Body of pancreas (tissue), 4 donors: ENCODE results near the gene FERMT3. TPM values are rescaled to one million over a fixed set of nuclear protein-coding genes. Genes with fewer than 3 reads are reported as not detected.
"Not testable (repeated sequence)": the region's sequence is repeated elsewhere in the genome, so short reads cannot be mapped to it uniquely, and the experiment has no call there.

Experiments used
- ATAC-seq: fragments of 150-250 bp; one replicate; pipeline ENCODE4 v1.9.1; 2016
- DNase-seq, 4 donors: peaks; one replicate each; pipeline ENCODE4 v3.0.0-alpha.2; 2019
- H3K27ac ChIP-seq, 4 donors: fragments of 200-600 bp; sonication (generic); 1 replicate in 3 of 4; 2 replicates in 1 of 4; pipeline versions ENCODE4 v1.5.1 to v1.6.1; 2016 to 2019; ENCODE audit warnings: mild to moderate bottlenecking in 1 of 4, mixed read lengths in 1 of 4, moderate library complexity in 1 of 4
- H3K27me3 ChIP-seq, 2 donors: fragments of 200-600 bp; sonication (generic); one replicate each; pipeline ENCODE4 v1.6.0; 2016; ENCODE audit warnings: mild to moderate bottlenecking in 1 of 2
- H3K36me3 ChIP-seq, 2 donors: fragments of 200-600 bp; sonication (generic); replicated peaks in 1 of 2; 2 replicates each; pipeline ENCODE4 v1.5.1; 2016; ENCODE audit warnings: low read depth in 2 of 2; ENCODE audit not compliant: insufficient read depth in 1 of 2
- H3K4me1 ChIP-seq: fragments of 200-600 bp; sonication (generic); one replicate; pipeline ENCODE4 v1.6.0; 2016
- H3K4me3 ChIP-seq, 2 donors: fragments of 200-600 bp; sonication (generic); 1 replicate in 1 of 2; 2 replicates in 1 of 2; pipeline ENCODE4 v1.5.1; 2016 to 2019
- H3K9me3 ChIP-seq, 3 donors: fragments of 200-600 bp; sonication (generic); 1 replicate in 2 of 3; 2 replicates in 1 of 3; pipeline ENCODE4 v1.5.1; 2016
- POLR2A ChIP-seq, 3 donors: fragments of 450-650 bp; IDR thresholded peaks; one replicate each; pipeline ENCODE4 v1.6.1; 2016; ENCODE audit warnings: antibody characterized with exemption in 3 of 3, mild to moderate bottlenecking in 2 of 3
- WGBS, 2 donors: methylation state at CpG; one replicate each; pipeline ENCODE4 v1.1.5; 2017; 5-methylcytosine and 5-hydroxymethylcytosine counted together
- intact Hi-C: fragments of 100-400 bp; cut with DNase I; formaldehyde crosslinking; loops from one replicate; pipeline ENCODE4 v1.15.1; 2023
- total RNA-seq, 2 donors: library from RNA; depleted of rRNA; stranded (reverse); fragments of >200 nt; gene quantifications; one replicate each; pipeline ENCODE4 v1.1.0, GENCODE V29; 2016
- TF ChIP-seq, protein P1 (sequence below), 7 experiments: fragments of 450-650 bp in 4 of 7; fragments of 200-600 bp in 3 of 7; sonication (generic) in 3 of 7; IDR thresholded peaks; one replicate each; pipeline ENCODE4 v1.5.1; 2016 to 2019; ENCODE audit warnings: antibody characterized with exemption in 7 of 7

The FERMT3 gene
- 1 to 10 TPM; 8.6 to 9.1 TPM for total RNA-seq

GRCh38 chr11:64206457-64207255, at the start of gene FERMT3:
Gene FERMT3 (plus strand): TSS chr11:64206721. CDS start chr11:64207365, 644 bp downstream.
- intact Hi-C loops, result loop anchor here (5.0 kb wide), 1 partner anchor 91 kb away; no protein-coding TSS in a partner anchor
- Histone ChIP-seq H3K9me3 (no peaks in the 10 kb centered on the region), H3K4me1 (peaks cover 9% of the 10 kb centered on the region), H3K36me3 (peaks cover 12 to 15% of the 10 kb centered on the region in 2 donors), H3K4me3 (no peak within 1 kb of the TSS), H3K27me3 (no peaks in the 10 kb centered on the region), H3K27ac (peak within 1 kb of the TSS; percentile 5 to 72 (median 56))
- DNase-seq, result peak in 3 of 4 donors; percentile 27 to 75 (median 35)
- no peak for ATAC-seq
- TF ChIP-seq, protein P1, sequence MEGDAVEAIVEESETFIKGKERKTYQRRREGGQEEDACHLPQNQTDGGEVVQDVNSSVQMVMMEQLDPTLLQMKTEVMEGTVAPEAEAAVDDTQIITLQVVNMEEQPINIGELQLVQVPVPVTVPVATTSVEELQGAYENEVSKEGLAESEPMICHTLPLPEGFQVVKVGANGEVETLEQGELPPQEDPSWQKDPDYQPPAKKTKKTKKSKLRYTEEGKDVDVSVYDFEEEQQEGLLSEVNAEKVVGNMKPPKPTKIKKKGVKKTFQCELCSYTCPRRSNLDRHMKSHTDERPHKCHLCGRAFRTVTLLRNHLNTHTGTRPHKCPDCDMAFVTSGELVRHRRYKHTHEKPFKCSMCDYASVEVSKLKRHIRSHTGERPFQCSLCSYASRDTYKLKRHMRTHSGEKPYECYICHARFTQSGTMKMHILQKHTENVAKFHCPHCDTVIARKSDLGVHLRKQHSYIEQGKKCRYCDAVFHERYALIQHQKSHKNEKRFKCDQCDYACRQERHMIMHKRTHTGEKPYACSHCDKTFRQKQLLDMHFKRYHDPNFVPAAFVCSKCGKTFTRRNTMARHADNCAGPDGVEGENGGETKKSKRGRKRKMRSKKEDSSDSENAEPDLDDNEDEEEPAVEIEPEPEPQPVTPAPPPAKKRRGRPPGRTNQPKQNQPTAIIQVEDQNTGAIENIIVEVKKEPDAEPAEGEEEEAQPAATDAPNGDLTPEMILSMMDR (IDR thresholded peaks at IDR 0.05), result no peak
- TF ChIP-seq POLR2A (IDR thresholded peaks at IDR 0.05), result peak in 1 of 3 donors; percentile 29
- WGBS, 2 donors, result 78 to 84% methylated on average over 12 to 25 of the region's 27 CpGs

- Histone ChIP-seq H3K9me3 (no peaks in the 10 kb centered on the region), H3K36me3 (no peaks in the 10 kb centered on the region), H3K27ac (no peak overlapping the region), H3K4me1 (peaks cover 5% of the 10 kb centered on the region), H3K27me3 (no peaks in the 10 kb centered on the region), H3K4me3 (no peak overlapping the region)
- ATAC-seq (no peak), DNase-seq (no peak)
- intact Hi-C loops, result no loop called here
- TF ChIP-seq POLR2A (IDR thresholded peaks at IDR 0.05), result no peak
- TF ChIP-seq, protein P1 (IDR thresholded peaks at IDR 0.05), result no peak
- WGBS, 2 donors, result 83 to 90% methylated on average over 13 to 15 of the region's 17 CpGs
Observed at GRCh38 chr11:64157631-64158394, 48.7 kb upstream of the FERMT3 start.

- WGBS, 2 donors, result 96 to 97% methylated on average over 10 of the region's 10 CpGs
- intact Hi-C loops, result no loop called here
- no peaks in the 10 kb centered on the region for H3K9me3 ChIP-seq
- no peak overlapping the region for H3K4me3 ChIP-seq
- ATAC-seq, result no peak
- H3K27me3 ChIP-seq, result no peaks in the 10 kb centered on the region
- H3K36me3 ChIP-seq, result no peaks in the 10 kb centered on the region
- H3K4me1 ChIP-seq, result peaks cover 16% of the 10 kb centered on the region
- TF ChIP-seq, protein P1 (IDR thresholded peaks at IDR 0.05), result no peak
- TF ChIP-seq POLR2A (IDR thresholded peaks at IDR 0.05), result no peak
- H3K27ac ChIP-seq, result no peak overlapping the region
- DNase-seq, result no peak
Observed at GRCh38 chr11:64161037-64161436, 45.5 kb upstream of the FERMT3 start.

GRCh38 chr11:64162769-64163168, 43.8 kb upstream of the FERMT3 start:
- H3K36me3 ChIP-seq, H3K4me3 ChIP-seq, DNase-seq, ATAC-seq, H3K27me3 ChIP-seq, intact Hi-C loops, H3K9me3 ChIP-seq, H3K27ac ChIP-seq: not testable (repeated sequence)
- WGBS, 2 donors, result 90 to 92% methylated on average over 16 of the region's 16 CpGs
- H3K4me1 ChIP-seq, result peaks cover 25% of the 10 kb centered on the region

GRCh38 chr11:64163951-64164350, 42.6 kb upstream of the FERMT3 start:
- intact Hi-C loops, result no loop called here

More at GRCh38 chr11:64163951-64164350, 42.6 kb upstream of the FERMT3 start:
- peaks cover 25% of the 10 kb centered on the region for H3K4me1 ChIP-seq
- TF ChIP-seq POLR2A (IDR thresholded peaks at IDR 0.05), result no peak
- TF ChIP-seq, protein P1 (IDR thresholded peaks at IDR 0.05), result no peak
- WGBS, 2 donors, result 85 to 88% methylated on average over 4 to 5 of the region's 5 CpGs
- no peak overlapping the region for H3K4me3 ChIP-seq
- no peaks in the 10 kb centered on the region for H3K27me3 ChIP-seq
- H3K9me3 ChIP-seq, result no peaks in the 10 kb centered on the region
- no peaks in the 10 kb centered on the region for H3K36me3 ChIP-seq
- no peak for DNase-seq
- peak overlapping the region in 1 of 4 donors; percentile 95 for H3K27ac ChIP-seq
- no peak for ATAC-seq
